ENCODE measurements around the gene NDUFAF3. TPM values are rescaled to one million over a fixed set of nuclear protein-coding genes. Genes with fewer than 3 reads are reported as not detected.

Gene NDUFAF3
- total and polyA plus RNA-seq, 10 donors = 63.8 to 98.5 (median 78.7) TPM

GRCh38 chr3:48980295-48980694 lies 41.6 kb upstream of the NDUFAF3 start:
- WGBS, 5 donors = 91 to 97% (median 95%) methylated on average over 4 of the region's 4 CpGs
- intact Hi-C loops (cut with DNase I; ENCODE audit: low total_unique reads) = no loop called here
- DNase-seq = no peak
- H3K4me1 ChIP-seq = no peaks in the 10 kb centered on the region
- H3K4me3 ChIP-seq = no peak overlapping the region
- no peaks in the 10 kb centered on the region for H3K9me3 ChIP-seq
- H3K36me3 ChIP-seq = peaks cover 5 to 98% (median 92%) of the 10 kb centered on the region in 6 donors
- H3K27ac ChIP-seq = no peak overlapping the region
- TF ChIP-seq CTCF (IDR thresholded peaks at IDR 0.05 in 8 of 11, conservative IDR thresholded peaks at IDR 0.05 in 3 of 11) (no peak), POLR2AphosphoS5 (IDR thresholded peaks at IDR 0.05) (no peak), POLR2A (IDR thresholded peaks at IDR 0.05) (no peak)
- no peaks in the 10 kb centered on the region for H3K27me3 ChIP-seq (replicated peaks in 1 of 7)

- Histone ChIP-seq H3K9me3 (no peaks in the 10 kb centered on the region), H3K27ac (no peak overlapping the region), H3K4me1 (no peaks in the 10 kb centered on the region), H3K4me3 (no peak overlapping the region), H3K27me3 (replicated peaks in 1 of 7) (no peaks in the 10 kb centered on the region), H3K36me3 (peaks cover 5 to 97% (median 79%) of the 10 kb centered on the region in 6 donors)
- DNase-seq = no peak
- TF ChIP-seq POLR2AphosphoS5 (IDR thresholded peaks at IDR 0.05) (no peak), CTCF (IDR thresholded peaks at IDR 0.05 in 8 of 11, conservative IDR thresholded peaks at IDR 0.05 in 3 of 11) (no peak), POLR2A (IDR thresholded peaks at IDR 0.05) (no peak)
- intact Hi-C loops (cut with DNase I; ENCODE audit: low total_unique reads) = no loop called here
Observed at GRCh38 chr3:48982016-48982415, 39.9 kb upstream of the NDUFAF3 start.

GRCh38 chr3:48982686-48983085 lies 39.2 kb upstream of the NDUFAF3 start:
- H3K9me3 ChIP-seq = no peaks in the 10 kb centered on the region
- intact Hi-C loops (cut with DNase I; ENCODE audit: low total_unique reads) = no loop called here
- TF ChIP-seq POLR2A (IDR thresholded peaks at IDR 0.05) = no peak
- TF ChIP-seq POLR2AphosphoS5 (IDR thresholded peaks at IDR 0.05) = no peak
- TF ChIP-seq CTCF (IDR thresholded peaks at IDR 0.05 in 8 of 11, conservative IDR thresholded peaks at IDR 0.05 in 3 of 11) = no peak
- no peak overlapping the region for H3K4me3 ChIP-seq
- WGBS, 5 donors = 81 to 95% (median 88%) methylated on average over 4 to 5 of the region's 5 CpGs
- peaks cover 0 to 1% (median 1%) of the 10 kb centered on the region in 6 donors for H3K4me1 ChIP-seq
- H3K27me3 ChIP-seq (replicated peaks in 1 of 7) = no peaks in the 10 kb centered on the region
- peaks cover 5 to 90% (median 72%) of the 10 kb centered on the region in 6 donors for H3K36me3 ChIP-seq
- DNase-seq = no peak
- H3K27ac ChIP-seq = no peak overlapping the region

GRCh38 chr3:48983096-48983495 lies 38.8 kb upstream of the NDUFAF3 start:
- 82 to 98% (median 97%) methylated on average over 4 of the region's 4 CpGs for WGBS, 5 donors
- H3K27me3 ChIP-seq (replicated peaks in 1 of 7) = no peaks in the 10 kb centered on the region
- no peak for DNase-seq

More at GRCh38 chr3:48983096-48983495, 38.8 kb upstream of the NDUFAF3 start:
- Histone ChIP-seq H3K27ac (no peak overlapping the region), H3K4me3 (no peak overlapping the region), H3K9me3 (no peaks in the 10 kb centered on the region), H3K36me3 (peaks cover 5 to 86% (median 69%) of the 10 kb centered on the region in 6 donors), H3K4me1 (peaks cover 0 to 6% (median 5%) of the 10 kb centered on the region in 6 donors)
- no peak for TF ChIP-seq POLR2A (IDR thresholded peaks at IDR 0.05)
- TF ChIP-seq CTCF (IDR thresholded peaks at IDR 0.05 in 8 of 11, conservative IDR thresholded peaks at IDR 0.05 in 3 of 11) = no peak
- no peak for TF ChIP-seq POLR2AphosphoS5 (IDR thresholded peaks at IDR 0.05)
- intact Hi-C loops (cut with DNase I; ENCODE audit: low total_unique reads) = no loop called here

Data from spleen (tissue), 11 donors.